Activated CD4-positive, alpha-beta T cell treated with anti-CD3 and anti-CD28 coated beads for 36 hours (primary cell): ENCODE data around the gene UBE3B. TPM values are rescaled to one million over a fixed set of nuclear protein-coding genes. Genes with fewer than 3 reads are reported as not detected.

ENCODE experiments used
- ATAC-seq: fragments of 200-7000 bp; cut with Tn5 transposase; one replicate; pipeline ENCODE4 v1.10.0; 2021; ENCODE audit warnings: mild to moderate bottlenecking, moderate library complexity
- CTCF ChIA-PET: fragments of 350-600 bp; sonication (Branson Sonifier 250); formaldehyde crosslinking; loops from one replicate; lab custom pipeline; 2021; ENCODE audit warnings: antibody characterized with exemption; lab: Charles Lee
- POLR2A ChIA-PET: fragments of 350-600 bp; sonication (Branson Sonifier 250); formaldehyde crosslinking; loops from one replicate; lab custom pipeline; 2021; ENCODE audit warnings: antibody characterized with exemption, inconsistent platforms; lab: Charles Lee
- DNase-seq: peaks from one replicate; pipeline ENCODE4 v3.0.0-alpha.2; 2020
- H3K27ac Mint-ChIP-seq: one replicate; pipeline ENCODE4 v1.8.0; 2021; ENCODE audit warnings: mixed read lengths
- H3K27me3 Mint-ChIP-seq: one replicate; pipeline ENCODE4 v1.8.0; 2021; ENCODE audit warnings: mixed read lengths
- H3K36me3 Mint-ChIP-seq: one replicate; pipeline ENCODE4 v1.8.0; 2021; ENCODE audit warnings: low read depth, mixed read lengths
- H3K4me1 Mint-ChIP-seq: one replicate; pipeline ENCODE4 v1.8.0; 2021; ENCODE audit warnings: mixed read lengths
- H3K4me3 Mint-ChIP-seq: one replicate; pipeline ENCODE4 v1.8.0; 2021; ENCODE audit warnings: mild to moderate bottlenecking, moderate library complexity, mixed read lengths
- H3K9me3 Mint-ChIP-seq: one replicate; pipeline ENCODE4 v1.8.0; 2021; ENCODE audit warnings: low read depth, mixed read lengths
- intact Hi-C, 2 experiments: fragments of 100-400 bp; cut with DNase I in 1 of 2; cut with micrococcal nuclease in 1 of 2; formaldehyde crosslinking; loops; one replicate each; pipeline versions ENCODE4 v1.14.2 to v1.15.1; 2022 to 2024; cut with DNase I, micrococcal nuclease
- total RNA-seq, 2 experiments: library from RNA; stranded (reverse); gene quantifications; one replicate each; pipeline ENCODE4 v1.2.3, GENCODE V29; 2021

The UBE3B gene
- total RNA-seq, 2 experiments from 2014 or later, result 25.7 to 27.2 TPM

GRCh38 chr12:109450980-109451379 is 26.5 kb upstream of the UBE3B start:
- Mint-ChIP-seq H3K4me1 (no peaks in the 10 kb centered on the region), H3K9me3 (no peaks in the 10 kb centered on the region), H3K36me3 (peaks cover 25% of the 10 kb centered on the region), H3K4me3 (no peak overlapping the region), H3K27me3 (no peaks in the 10 kb centered on the region), H3K27ac (no peak overlapping the region)
- no peak for ATAC-seq
- intact Hi-C loops, result no loop called here
- ChIA-PET POLR2A (interaction anchor here (0.6 kb wide), 1 partner anchor 249 kb away, joined by 6 read pairs; no protein-coding TSS in a partner anchor), CTCF (interaction anchor here (1.8 kb wide), 1 partner anchor 18 kb away, joined by 5 read pairs; no protein-coding TSS in a partner anchor)
- DNase-seq, result no peak

GRCh38 chr12:109451400-109451799 is 26.0 kb upstream of the UBE3B start:
- Mint-ChIP-seq H3K4me3 (no peak overlapping the region), H3K36me3 (peaks cover 26% of the 10 kb centered on the region), H3K9me3 (no peaks in the 10 kb centered on the region), H3K27ac (no peak overlapping the region), H3K27me3 (no peaks in the 10 kb centered on the region), H3K4me1 (no peaks in the 10 kb centered on the region)
- intact Hi-C loops, result no loop called here
- DNase-seq (no peak), ATAC-seq (no peak)
- ChIA-PET CTCF (interaction anchor here (1.8 kb wide), 1 partner anchor 18 kb away, joined by 5 read pairs; no protein-coding TSS in a partner anchor), POLR2A (interaction anchor here (0.6 kb wide), 1 partner anchor 249 kb away, joined by 6 read pairs; no protein-coding TSS in a partner anchor)

GRCh38 chr12:109452489-109452888 is 24.9 kb upstream of the UBE3B start:
- intact Hi-C loops, result no loop called here
- Mint-ChIP-seq H3K27ac (peak overlapping the region; percentile 31), H3K27me3 (no peaks in the 10 kb centered on the region), H3K9me3 (no peaks in the 10 kb centered on the region), H3K36me3 (peaks cover 37% of the 10 kb centered on the region), H3K4me1 (no peaks in the 10 kb centered on the region), H3K4me3 (no peak overlapping the region)
- DNase-seq (no peak), ATAC-seq (no peak)
- CTCF ChIA-PET, result no interaction called here
- POLR2A ChIA-PET, result no interaction called here

DNA sequence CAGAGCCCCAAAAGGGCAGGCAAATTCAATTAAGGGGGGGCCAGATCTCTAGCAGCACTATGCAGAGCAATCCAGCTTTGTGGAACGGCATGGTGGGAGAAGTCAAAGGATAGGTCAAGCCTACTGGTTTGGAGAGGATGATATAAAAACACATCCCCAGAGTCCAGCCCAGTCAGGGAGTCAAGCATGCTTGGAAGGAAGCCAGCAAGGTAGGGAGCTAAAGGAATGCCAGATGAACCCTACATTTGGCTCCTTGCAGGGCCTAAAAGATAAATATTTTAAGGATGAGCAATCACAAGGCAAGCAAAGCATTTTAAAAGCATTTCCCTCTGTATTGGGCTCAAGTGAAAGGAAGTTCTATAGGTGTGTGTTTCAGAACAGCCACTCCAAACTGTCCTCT is 21.7 kb upstream of the UBE3B start:
- no peaks in the 10 kb centered on the region for H3K9me3 Mint-ChIP-seq
- H3K27me3 Mint-ChIP-seq, result no peaks in the 10 kb centered on the region
- H3K36me3 Mint-ChIP-seq, result peaks cover 39% of the 10 kb centered on the region
- ATAC-seq, result no peak
- H3K27ac Mint-ChIP-seq, result no peak overlapping the region
- intact Hi-C loops, result no loop called here
- ChIA-PET POLR2A (no interaction called here), CTCF (no interaction called here)
- no peak for DNase-seq
- no peak overlapping the region for H3K4me3 Mint-ChIP-seq
- H3K4me1 Mint-ChIP-seq, result peaks cover 15% of the 10 kb centered on the region

DNA sequence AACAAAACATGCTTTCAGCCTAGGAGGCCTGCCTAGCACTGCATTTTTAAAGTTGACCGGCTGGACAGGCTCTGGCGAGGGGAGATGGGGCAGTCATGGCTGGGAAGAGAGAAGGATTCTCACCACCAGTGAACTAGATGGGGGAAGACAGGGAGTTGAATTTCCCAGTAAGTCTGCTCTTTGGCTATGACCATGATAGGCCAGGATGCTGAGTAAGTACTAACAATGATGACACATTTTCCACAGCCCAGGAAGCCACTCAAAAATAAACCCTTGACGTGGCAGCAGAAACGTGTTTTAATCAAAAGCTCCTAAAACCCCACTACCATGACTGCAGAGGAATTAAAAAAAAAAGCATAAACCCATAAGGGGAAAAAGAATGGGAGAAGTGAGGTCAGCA is 19.3 kb upstream of the UBE3B start:
- ChIA-PET POLR2A (no interaction called here), CTCF (interaction anchor here (0.6 to 1.2 kb wide), 3 partner anchors 25 to 652 kb away, joined by 3 to 5 read pairs (median 3); no protein-coding TSS in a partner anchor)
- Mint-ChIP-seq H3K36me3 (peaks cover 36% of the 10 kb centered on the region), H3K9me3 (no peaks in the 10 kb centered on the region), H3K27me3 (no peaks in the 10 kb centered on the region), H3K27ac (peak overlapping the region; percentile 91), H3K4me3 (no peak overlapping the region), H3K4me1 (peaks cover 29% of the 10 kb centered on the region)
- no peak for DNase-seq
- intact Hi-C loops, result no loop called here
- peak; percentile 61 for ATAC-seq

GRCh38 chr12:109458771-109459208 is 18.6 kb upstream of the UBE3B start:
- DNase-seq (no peak), ATAC-seq (no peak)
- peaks cover 36% of the 10 kb centered on the region for H3K4me1 Mint-ChIP-seq
- H3K27ac Mint-ChIP-seq, result peak overlapping the region; percentile 7
- intact Hi-C loops, result no loop called here
- H3K27me3 Mint-ChIP-seq, result no peaks in the 10 kb centered on the region
- CTCF ChIA-PET, result interaction anchor here (0.6 kb wide), 1 partner anchor 276 kb away, joined by 3 read pairs; no protein-coding TSS in a partner anchor
- no peak overlapping the region for H3K4me3 Mint-ChIP-seq
- peaks cover 31% of the 10 kb centered on the region for H3K36me3 Mint-ChIP-seq
- no peaks in the 10 kb centered on the region for H3K9me3 Mint-ChIP-seq
- POLR2A ChIA-PET, result no interaction called here

- intact Hi-C loops, result no loop called here
- no peak for ATAC-seq
- H3K9me3 Mint-ChIP-seq, result no peaks in the 10 kb centered on the region
- ChIA-PET POLR2A (no interaction called here), CTCF (no interaction called here)
- H3K4me1 Mint-ChIP-seq, result peaks cover 41% of the 10 kb centered on the region
- DNase-seq, result no peak
- peaks cover 29% of the 10 kb centered on the region for H3K36me3 Mint-ChIP-seq
- H3K4me3 Mint-ChIP-seq, result no peak overlapping the region
- H3K27me3 Mint-ChIP-seq, result no peaks in the 10 kb centered on the region
- H3K27ac Mint-ChIP-seq, result no peak overlapping the region
These were observed 18.2 kb upstream of the UBE3B start for GRCh38 chr12:109459247-109459646.

DNA sequence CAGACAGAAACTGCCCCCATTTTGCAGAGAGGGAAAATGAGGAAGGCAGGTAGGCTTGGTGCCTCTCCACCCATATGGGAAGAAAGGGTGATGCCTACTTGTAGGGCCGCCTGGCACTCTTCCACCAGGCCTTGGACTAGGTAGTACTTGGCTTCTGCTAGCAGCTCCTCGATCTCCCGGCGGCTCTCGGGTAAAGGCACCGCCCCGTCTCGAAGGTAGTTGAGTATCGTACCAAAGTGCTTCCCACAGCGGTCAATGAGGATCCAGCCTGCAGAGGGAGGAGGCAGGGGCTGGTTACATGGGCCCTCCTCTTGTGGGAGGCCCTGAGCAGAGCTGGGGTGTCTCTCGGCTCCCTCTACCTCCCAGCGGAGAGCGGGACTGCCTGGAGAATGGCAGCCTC is 16.9 kb upstream of the UBE3B start:
- Mint-ChIP-seq H3K27me3 (no peaks in the 10 kb centered on the region), H3K36me3 (peaks cover 26% of the 10 kb centered on the region), H3K9me3 (no peaks in the 10 kb centered on the region), H3K4me1 (peaks cover 42% of the 10 kb centered on the region), H3K4me3 (no peak overlapping the region), H3K27ac (no peak overlapping the region)
- ATAC-seq (no peak), DNase-seq (no peak)
- CTCF ChIA-PET, result no interaction called here
- POLR2A ChIA-PET, result no interaction called here
- intact Hi-C loops, result no loop called here

- no peak overlapping the region for H3K4me3 Mint-ChIP-seq
- peaks cover 23% of the 10 kb centered on the region for H3K36me3 Mint-ChIP-seq
- POLR2A ChIA-PET, result no interaction called here
- no peak for ATAC-seq
- intact Hi-C loops, result no loop called here
- no peak for DNase-seq
- H3K27ac Mint-ChIP-seq, result peak overlapping the region; percentile 21
- no peaks in the 10 kb centered on the region for H3K9me3 Mint-ChIP-seq
- H3K27me3 Mint-ChIP-seq, result no peaks in the 10 kb centered on the region
- CTCF ChIA-PET, result interaction anchor here (0.6 to 1.1 kb wide), 4 partner anchors 33 to 384 kb away, joined by 3 to 4 read pairs (median 3); no protein-coding TSS in a partner anchor
- H3K4me1 Mint-ChIP-seq, result peaks cover 42% of the 10 kb centered on the region
These were observed 16.2 kb upstream of the UBE3B start for GRCh38 chr12:109461049-109461845.

GRCh38 chr12:109461846-109462756 is 15.3 kb upstream of the UBE3B start:
- no peak overlapping the region for H3K27ac Mint-ChIP-seq
- CTCF ChIA-PET, result interaction anchor here (0.6 to 2.0 kb wide), 7 partner anchors 12 to 76 kb away, joined by 3 to 9 read pairs (median 3); no protein-coding TSS in a partner anchor
- H3K4me1 Mint-ChIP-seq, result peaks cover 42% of the 10 kb centered on the region
- no peak overlapping the region for H3K4me3 Mint-ChIP-seq
- intact Hi-C loops, result no loop called here
- no peaks in the 10 kb centered on the region for H3K9me3 Mint-ChIP-seq
- H3K27me3 Mint-ChIP-seq, result no peaks in the 10 kb centered on the region
- H3K36me3 Mint-ChIP-seq, result peaks cover 15% of the 10 kb centered on the region
- ATAC-seq (no peak), DNase-seq (no peak)
- POLR2A ChIA-PET, result interaction anchor here (0.7 kb wide), 1 partner anchor 265 kb away, joined by 3 read pairs; no protein-coding TSS in a partner anchor
